ENCODE measurements around the gene ATP11A. TPM values are rescaled to one million over a fixed set of nuclear protein-coding genes. Genes with fewer than 3 reads are reported as not detected.

ATP11A gene
- total RNA-seq, 2 donors from 2014 or later, result 89.0 to 91.2 TPM

GRCh38 chr13:112917737-112918136, 227.9 kb downstream of the ATP11A start:
- ATAC-seq, result no peak
- DNase-seq (ENCODE audit: low spot score), result no peak
- H3K9me3 Mint-ChIP-seq, result no peaks in the 10 kb centered on the region

DNA sequence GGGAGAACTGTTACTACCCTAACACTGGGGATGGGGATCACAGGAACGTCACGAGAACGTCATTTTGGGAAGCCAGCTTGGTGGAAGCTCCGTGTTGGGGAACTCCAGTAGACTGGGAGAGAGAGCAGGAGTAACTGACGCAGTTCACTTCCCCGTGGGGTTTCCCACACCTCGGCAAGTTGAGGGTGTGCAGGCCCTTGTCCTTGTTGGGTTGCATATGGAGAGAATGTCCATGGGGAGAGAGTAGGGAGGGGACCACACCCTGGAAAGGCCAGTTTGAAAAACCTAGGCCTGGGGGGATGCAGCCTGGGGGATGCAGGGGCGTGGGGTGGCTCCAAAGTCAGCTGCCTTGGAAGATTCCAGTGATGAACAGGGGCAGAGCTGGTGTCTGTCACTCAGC, 228.4 kb downstream of the ATP11A start:
- no peak for ATAC-seq
- DNase-seq (ENCODE audit: low spot score), result no peak
- Mint-ChIP-seq H3K4me3 (no peak overlapping the region), H3K9me3 (no peaks in the 10 kb centered on the region), H3K27ac (no peak overlapping the region), H3K4me1 (ENCODE audit: low read depth in 2 of 2) (peaks cover 0 to 2% of the 10 kb centered on the region in 2 donors), H3K27me3 (peaks cover 20 to 27% of the 10 kb centered on the region in 2 donors), H3K36me3 (no peaks in the 10 kb centered on the region)

More at GRCh38 chr13:112917737-112918136, 227.9 kb downstream of the ATP11A start:
- Mint-ChIP-seq H3K27me3 (peaks cover 20 to 27% of the 10 kb centered on the region in 2 donors), H3K36me3 (no peaks in the 10 kb centered on the region), H3K27ac (no peak overlapping the region), H3K4me1 (ENCODE audit: low read depth in 2 of 2) (peaks cover 0 to 2% of the 10 kb centered on the region in 2 donors), H3K4me3 (no peak overlapping the region)

- DNase-seq (ENCODE audit: low spot score) (no peak), ATAC-seq (no peak)
- H3K36me3 Mint-ChIP-seq, result no peaks in the 10 kb centered on the region
- peaks cover 20 to 27% of the 10 kb centered on the region in 2 donors for H3K27me3 Mint-ChIP-seq
- no peak overlapping the region for H3K27ac Mint-ChIP-seq
- no peak overlapping the region for H3K4me3 Mint-ChIP-seq
- no peaks in the 10 kb centered on the region for H3K9me3 Mint-ChIP-seq
- H3K4me1 Mint-ChIP-seq (ENCODE audit: low read depth in 2 of 2), result peaks cover 0 to 2% of the 10 kb centered on the region in 2 donors
Observed at GRCh38 chr13:112918746-112919145, 228.9 kb downstream of the ATP11A start.

DNA sequence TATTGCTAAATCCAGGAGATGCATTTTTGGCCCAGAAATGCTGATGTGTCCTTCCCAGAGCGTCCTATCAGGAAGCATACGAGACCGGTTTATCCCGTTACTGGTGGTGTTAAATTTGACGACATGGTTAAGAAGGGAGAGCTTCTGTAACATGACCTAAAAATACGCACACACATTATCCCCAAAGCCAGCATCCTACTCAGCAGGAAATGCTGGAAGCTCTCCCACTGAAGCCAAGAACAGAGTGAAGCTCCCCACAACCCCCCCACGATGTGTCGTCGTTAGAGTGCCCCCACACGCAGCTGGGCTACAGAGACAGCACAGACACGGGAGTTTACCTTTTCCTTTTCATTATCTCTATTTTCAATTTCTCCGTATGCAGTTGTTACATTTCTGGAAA, 234.1 kb downstream of the ATP11A start:
- Mint-ChIP-seq H3K27me3 (peaks cover 16 to 25% of the 10 kb centered on the region in 2 donors), H3K4me1 (ENCODE audit: low read depth in 2 of 2) (peaks cover 0 to 2% of the 10 kb centered on the region in 2 donors), H3K36me3 (no peaks in the 10 kb centered on the region), H3K4me3 (no peak overlapping the region), H3K9me3 (no peaks in the 10 kb centered on the region), H3K27ac (no peak overlapping the region)
- DNase-seq (ENCODE audit: low spot score) (no peak), ATAC-seq (no peak)

- Mint-ChIP-seq H3K36me3 (no peaks in the 10 kb centered on the region), H3K27ac (no peak overlapping the region), H3K9me3 (no peaks in the 10 kb centered on the region), H3K27me3 (peaks cover 20 to 29% of the 10 kb centered on the region in 2 donors), H3K4me1 (ENCODE audit: low read depth in 2 of 2) (peaks cover under 1 to 5% of the 10 kb centered on the region in 2 donors), H3K4me3 (no peak overlapping the region)
- no peak for DNase-seq (ENCODE audit: low spot score)
- no peak for ATAC-seq
Observed at GRCh38 chr13:112924365-112924764, 234.5 kb downstream of the ATP11A start.

DNA sequence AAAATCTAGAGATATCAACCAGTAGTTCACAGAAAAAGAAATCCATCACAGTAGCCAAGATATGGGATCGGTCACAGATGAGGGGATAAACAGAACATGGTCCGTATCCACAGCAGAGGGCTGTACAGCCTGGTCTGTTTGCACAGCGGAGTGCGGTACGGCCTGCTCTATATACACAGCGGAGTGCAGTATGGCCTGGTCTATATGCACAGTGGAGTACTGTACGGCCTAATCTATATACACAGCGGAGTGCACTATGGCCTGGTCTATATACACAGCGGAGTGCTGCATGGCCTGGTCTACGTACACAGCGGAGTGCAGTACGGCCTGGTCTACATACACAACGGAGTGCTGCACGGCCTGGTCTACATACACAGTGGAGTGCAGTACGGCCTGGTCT, 236.2 kb downstream of the ATP11A start:
- peaks cover 8 to 9% of the 10 kb centered on the region in 2 donors for H3K4me1 Mint-ChIP-seq (ENCODE audit: low read depth in 2 of 2)
- no peaks in the 10 kb centered on the region for H3K9me3 Mint-ChIP-seq
- DNase-seq (ENCODE audit: low spot score), result no peak
- no peak overlapping the region for H3K27ac Mint-ChIP-seq
- H3K27me3 Mint-ChIP-seq, result peaks cover 24 to 33% of the 10 kb centered on the region in 2 donors
- no peak for ATAC-seq
- H3K4me3 Mint-ChIP-seq, result no peak overlapping the region
- H3K36me3 Mint-ChIP-seq, result no peaks in the 10 kb centered on the region

GRCh38 chr13:112926993-112927392, 237.2 kb downstream of the ATP11A start:
- Mint-ChIP-seq H3K27me3 (peaks cover 26 to 41% of the 10 kb centered on the region in 2 donors), H3K9me3 (no peaks in the 10 kb centered on the region), H3K4me3 (no peak overlapping the region), H3K36me3 (no peaks in the 10 kb centered on the region), H3K27ac (no peak overlapping the region), H3K4me1 (ENCODE audit: low read depth in 2 of 2) (peaks cover 8 to 9% of the 10 kb centered on the region in 2 donors)
- DNase-seq (ENCODE audit: low spot score) (no peak), ATAC-seq (no peak)

DNA sequence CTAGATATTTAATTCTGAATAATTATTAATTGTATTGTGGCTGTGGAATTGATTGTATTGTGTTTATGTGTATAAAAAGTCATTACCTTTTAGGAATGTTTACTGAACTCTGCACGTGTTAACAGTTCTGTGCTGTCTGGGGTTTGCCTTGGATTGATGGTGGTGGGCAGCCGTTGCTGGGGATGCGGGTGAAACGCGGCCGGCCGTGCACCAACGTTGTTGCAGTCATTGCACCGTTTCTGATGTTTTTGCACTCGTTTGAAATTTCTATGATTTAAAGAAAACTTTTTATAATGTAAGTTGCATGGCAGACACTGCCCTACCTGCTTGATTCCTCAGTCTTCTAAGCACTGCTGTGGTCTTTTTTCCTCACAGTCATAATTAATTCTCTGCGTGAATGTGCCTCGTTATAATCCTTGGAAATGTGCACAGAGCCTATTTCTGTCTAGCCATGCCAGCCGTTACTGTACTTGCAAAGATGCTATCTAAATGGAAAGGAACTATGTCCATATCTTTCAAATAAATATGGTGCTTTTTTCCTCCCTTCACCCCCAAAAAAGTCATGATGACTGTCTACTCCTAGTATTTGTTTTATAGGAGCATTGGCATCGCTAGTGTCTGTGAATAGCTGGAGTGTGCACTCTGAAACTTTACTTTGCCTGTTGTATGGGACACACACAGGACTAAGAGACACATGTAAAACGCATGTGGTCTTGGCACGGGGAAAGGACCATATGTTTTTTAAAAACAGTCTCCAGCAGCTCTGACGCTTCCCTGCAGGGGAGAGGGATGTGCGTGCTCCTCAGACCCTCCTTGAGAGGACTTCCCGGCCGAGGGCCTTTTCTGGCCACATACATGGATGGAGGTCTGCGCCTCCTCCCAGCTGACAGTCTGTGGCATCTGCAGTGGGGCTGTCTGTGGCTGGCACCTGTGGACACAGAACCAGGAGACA, 238.5 kb downstream of the ATP11A start:
- H3K36me3 Mint-ChIP-seq, result no peaks in the 10 kb centered on the region
- H3K4me1 Mint-ChIP-seq (ENCODE audit: low read depth in 2 of 2), result peaks cover 8 to 9% of the 10 kb centered on the region in 2 donors
- ATAC-seq, result no peak

DNA sequence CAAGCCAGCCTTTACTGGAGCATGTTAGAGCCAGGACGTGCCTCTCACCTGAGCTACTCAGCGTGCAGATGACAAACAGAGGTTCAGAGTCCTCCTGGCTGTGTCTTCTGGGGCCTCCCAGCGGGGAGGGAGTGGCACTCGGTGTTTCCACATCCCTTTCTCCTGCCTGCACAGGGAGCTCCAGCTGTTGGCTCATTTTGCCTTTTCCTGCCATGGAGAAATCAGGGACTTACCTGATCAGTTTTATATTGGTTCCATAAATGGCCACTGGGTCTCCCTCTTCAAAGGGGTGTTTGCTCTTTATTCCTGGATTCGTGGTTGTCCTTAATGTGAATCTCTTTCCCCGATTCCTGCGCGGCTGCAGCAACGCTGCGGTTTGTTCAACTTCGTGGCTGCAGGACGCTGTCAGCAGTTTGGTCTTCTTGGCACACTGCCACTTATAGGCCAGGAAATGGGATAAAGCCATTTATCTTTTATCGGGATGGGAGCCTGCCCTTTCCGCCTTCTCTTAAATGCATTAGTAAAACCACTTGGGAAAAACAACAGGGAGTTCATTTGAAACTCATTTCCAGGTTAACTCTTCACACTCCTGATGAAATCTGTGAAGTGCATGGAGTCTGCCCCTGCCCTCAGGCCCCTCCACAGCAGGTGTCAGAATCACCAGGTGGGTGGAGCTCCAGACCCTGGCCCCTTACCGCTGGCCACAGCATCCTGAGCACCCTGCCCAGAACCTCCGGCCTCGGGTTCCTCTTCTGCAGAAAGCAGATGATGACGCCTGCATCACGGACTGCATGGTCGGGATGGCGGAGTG, 239.3 kb downstream of the ATP11A start:
- ATAC-seq (no peak), DNase-seq (ENCODE audit: low spot score) (no peak)
- Mint-ChIP-seq H3K36me3 (no peaks in the 10 kb centered on the region), H3K27ac (no peak overlapping the region), H3K27me3 (peaks cover 24 to 42% of the 10 kb centered on the region in 2 donors), H3K4me1 (ENCODE audit: low read depth in 2 of 2) (peaks cover 8 to 9% of the 10 kb centered on the region in 2 donors), H3K4me3 (no peak overlapping the region), H3K9me3 (no peaks in the 10 kb centered on the region)

More for the DNA sequence above, 238.5 kb downstream of the ATP11A start:
- no peak overlapping the region for H3K4me3 Mint-ChIP-seq
- no peaks in the 10 kb centered on the region for H3K9me3 Mint-ChIP-seq
- peaks cover 24 to 42% of the 10 kb centered on the region in 2 donors for H3K27me3 Mint-ChIP-seq
- H3K27ac Mint-ChIP-seq, result no peak overlapping the region
- no peak for DNase-seq (ENCODE audit: low spot score)

GRCh38 chr13:112929783-112930055, 239.9 kb downstream of the ATP11A start:
- no peak overlapping the region for H3K4me3 Mint-ChIP-seq
- no peak overlapping the region for H3K27ac Mint-ChIP-seq
- no peak for ATAC-seq
- peaks cover 24 to 42% of the 10 kb centered on the region in 2 donors for H3K27me3 Mint-ChIP-seq
- H3K36me3 Mint-ChIP-seq, result no peaks in the 10 kb centered on the region
- DNase-seq (ENCODE audit: low spot score), result no peak
- peaks cover 8 to 9% of the 10 kb centered on the region in 2 donors for H3K4me1 Mint-ChIP-seq (ENCODE audit: low read depth in 2 of 2)
- H3K9me3 Mint-ChIP-seq, result no peaks in the 10 kb centered on the region

DNA sequence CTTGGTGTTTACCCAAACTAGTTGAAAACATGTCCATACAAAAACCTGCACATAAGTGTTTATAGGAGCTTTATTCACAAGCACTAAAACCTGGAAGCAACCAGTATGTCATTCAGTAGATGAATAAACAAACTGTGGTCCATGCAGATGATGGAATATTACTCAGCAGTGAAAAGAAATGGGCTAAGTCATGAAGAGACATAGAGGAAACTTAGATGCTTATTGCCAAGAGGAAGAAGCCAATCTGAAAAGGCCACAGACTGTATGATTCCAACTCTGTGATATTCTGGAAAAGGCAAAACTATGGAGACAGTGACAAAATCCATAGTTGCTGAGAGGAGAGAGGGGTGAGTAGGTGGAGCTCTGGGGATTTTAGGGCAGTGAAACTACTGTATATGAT, 240.4 kb downstream of the ATP11A start:
- Mint-ChIP-seq H3K4me3 (no peak overlapping the region), H3K27me3 (peaks cover 24 to 42% of the 10 kb centered on the region in 2 donors), H3K36me3 (no peaks in the 10 kb centered on the region), H3K27ac (no peak overlapping the region), H3K4me1 (ENCODE audit: low read depth in 2 of 2) (peaks cover 8 to 9% of the 10 kb centered on the region in 2 donors), H3K9me3 (no peaks in the 10 kb centered on the region)
- no peak for DNase-seq (ENCODE audit: low spot score)
- no peak for ATAC-seq

GRCh38 chr13:112931028-112931934, 241.4 kb downstream of the ATP11A start:
- no peak overlapping the region for H3K4me3 Mint-ChIP-seq
- peaks cover 8 to 9% of the 10 kb centered on the region in 2 donors for H3K4me1 Mint-ChIP-seq (ENCODE audit: low read depth in 2 of 2)
- no peaks in the 10 kb centered on the region for H3K9me3 Mint-ChIP-seq
- no peaks in the 10 kb centered on the region for H3K36me3 Mint-ChIP-seq
- ATAC-seq (no peak), DNase-seq (ENCODE audit: low spot score) (no peak)
- H3K27me3 Mint-ChIP-seq, result peaks cover 26 to 42% of the 10 kb centered on the region in 2 donors
- no peak overlapping the region for H3K27ac Mint-ChIP-seq

GRCh38 chr13:112932971-112933370, 243.1 kb downstream of the ATP11A start:
- H3K4me1 Mint-ChIP-seq (ENCODE audit: low read depth in 2 of 2), result peaks cover 8 to 9% of the 10 kb centered on the region in 2 donors
- H3K4me3 Mint-ChIP-seq, result no peak overlapping the region
- no peaks in the 10 kb centered on the region for H3K9me3 Mint-ChIP-seq
- no peak for ATAC-seq
- no peaks in the 10 kb centered on the region for H3K36me3 Mint-ChIP-seq
- DNase-seq (ENCODE audit: low spot score), result no peak
- H3K27me3 Mint-ChIP-seq, result peaks cover 28 to 42% of the 10 kb centered on the region in 2 donors
- H3K27ac Mint-ChIP-seq, result no peak overlapping the region

Measured in natural killer cell treated with Interleukin-12 subunit alpha and Interleukin-12 subunit beta and Interleukin-15 and Interleukin-18, amount 100 ng/mL, for 72 hours (primary cell).